ENCODE results near the gene BARX1.

DNA sequence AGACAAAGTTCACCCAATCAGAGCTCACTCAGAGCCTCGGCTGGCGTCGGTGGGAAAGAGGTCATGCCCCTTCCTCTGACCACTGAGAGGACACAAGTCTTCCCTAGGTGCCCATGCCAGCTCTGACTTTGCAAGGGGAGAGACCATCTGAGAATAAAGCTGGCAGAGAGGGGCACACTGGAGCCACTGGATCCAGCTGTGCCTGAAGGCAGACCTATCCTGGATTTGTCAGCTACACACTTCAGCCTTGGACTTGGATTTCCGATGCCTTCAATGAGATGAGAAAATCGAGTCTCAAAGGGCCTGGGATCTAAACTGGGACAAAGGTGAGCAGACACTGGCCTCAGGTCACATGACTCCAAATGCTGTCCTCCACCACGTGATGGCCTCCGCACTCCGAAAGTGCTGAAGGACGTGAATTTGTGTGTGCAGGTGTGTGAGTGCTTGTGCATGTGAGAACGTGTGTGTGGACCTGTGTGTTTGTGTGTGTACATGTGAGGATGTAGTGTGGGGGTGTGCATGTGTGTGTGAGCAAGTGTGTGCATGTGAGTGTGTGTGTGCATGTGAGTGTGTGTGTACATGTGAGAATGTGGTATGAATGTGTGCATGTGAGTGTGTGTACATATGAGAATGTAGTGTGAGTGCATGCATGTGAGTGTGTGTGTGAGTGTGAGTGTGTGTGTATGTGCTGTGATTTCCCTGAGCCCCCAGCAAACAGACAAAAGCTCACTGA lies 37.9 kb downstream of the BARX1 start:
- TF ChIP-seq, protein P1, sequence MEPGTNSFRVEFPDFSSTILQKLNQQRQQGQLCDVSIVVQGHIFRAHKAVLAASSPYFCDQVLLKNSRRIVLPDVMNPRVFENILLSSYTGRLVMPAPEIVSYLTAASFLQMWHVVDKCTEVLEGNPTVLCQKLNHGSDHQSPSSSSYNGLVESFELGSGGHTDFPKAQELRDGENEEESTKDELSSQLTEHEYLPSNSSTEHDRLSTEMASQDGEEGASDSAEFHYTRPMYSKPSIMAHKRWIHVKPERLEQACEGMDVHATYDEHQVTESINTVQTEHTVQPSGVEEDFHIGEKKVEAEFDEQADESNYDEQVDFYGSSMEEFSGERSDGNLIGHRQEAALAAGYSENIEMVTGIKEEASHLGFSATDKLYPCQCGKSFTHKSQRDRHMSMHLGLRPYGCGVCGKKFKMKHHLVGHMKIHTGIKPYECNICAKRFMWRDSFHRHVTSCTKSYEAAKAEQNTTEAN (CRISPR knock-in tag; IDR thresholded peaks at IDR 0.05) = 0 out of 2 replicates have a peak, but pooled peaks have one; percentile 41
- no peak for TF ChIP-seq CREM (CRISPR knock-in tag; IDR thresholded peaks at IDR 0.05)
- TF ChIP-seq, protein P2, sequence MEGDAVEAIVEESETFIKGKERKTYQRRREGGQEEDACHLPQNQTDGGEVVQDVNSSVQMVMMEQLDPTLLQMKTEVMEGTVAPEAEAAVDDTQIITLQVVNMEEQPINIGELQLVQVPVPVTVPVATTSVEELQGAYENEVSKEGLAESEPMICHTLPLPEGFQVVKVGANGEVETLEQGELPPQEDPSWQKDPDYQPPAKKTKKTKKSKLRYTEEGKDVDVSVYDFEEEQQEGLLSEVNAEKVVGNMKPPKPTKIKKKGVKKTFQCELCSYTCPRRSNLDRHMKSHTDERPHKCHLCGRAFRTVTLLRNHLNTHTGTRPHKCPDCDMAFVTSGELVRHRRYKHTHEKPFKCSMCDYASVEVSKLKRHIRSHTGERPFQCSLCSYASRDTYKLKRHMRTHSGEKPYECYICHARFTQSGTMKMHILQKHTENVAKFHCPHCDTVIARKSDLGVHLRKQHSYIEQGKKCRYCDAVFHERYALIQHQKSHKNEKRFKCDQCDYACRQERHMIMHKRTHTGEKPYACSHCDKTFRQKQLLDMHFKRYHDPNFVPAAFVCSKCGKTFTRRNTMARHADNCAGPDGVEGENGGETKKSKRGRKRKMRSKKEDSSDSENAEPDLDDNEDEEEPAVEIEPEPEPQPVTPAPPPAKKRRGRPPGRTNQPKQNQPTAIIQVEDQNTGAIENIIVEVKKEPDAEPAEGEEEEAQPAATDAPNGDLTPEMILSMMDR (IDR thresholded peaks at IDR 0.05) = no peak
- TF ChIP-seq, protein P3, sequence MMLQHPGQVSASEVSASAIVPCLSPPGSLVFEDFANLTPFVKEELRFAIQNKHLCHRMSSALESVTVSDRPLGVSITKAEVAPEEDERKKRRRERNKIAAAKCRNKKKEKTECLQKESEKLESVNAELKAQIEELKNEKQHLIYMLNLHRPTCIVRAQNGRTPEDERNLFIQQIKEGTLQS (CRISPR knock-in tag; conservative IDR thresholded peaks at IDR 0.05) = no peak
- no peak for TF ChIP-seq ZNF219 (CRISPR knock-in tag; IDR thresholded peaks at IDR 0.05; ENCODE audit: borderline replicate concordance)
- TF ChIP-seq TEAD1 (CRISPR knock-in tag; IDR thresholded peaks at IDR 0.05) = no peak
- no peak for TF ChIP-seq ZNF671 (CRISPR knock-in tag; IDR thresholded peaks at IDR 0.05)
- no peak for TF ChIP-seq SMAD4 (CRISPR knock-in tag; IDR thresholded peaks at IDR 0.05)
- no peak for TF ChIP-seq TCF7 (CRISPR knock-in tag; IDR thresholded peaks at IDR 0.05; ENCODE audit: low read depth)

Measured in WTC11 (cell line).